Coronary artery (tissue), 2 donors: ENCODE results near the gene ERC2.

Source experiments
- DNase-seq: peaks from one replicate; pipeline ENCODE4 v3.0.0-alpha.2; 2017; ENCODE audit warnings: low spot score
- H3K27ac ChIP-seq, 2 donors: fragments of 200-600 bp; sonication (generic); one replicate each; pipeline ENCODE4 v1.5.1; 2016 to 2019
- H3K4me3 ChIP-seq: fragments of 200-600 bp; sonication (generic); 2 replicates; pipeline ENCODE4 v1.5.1; 2016; ENCODE audit warnings: mild to moderate bottlenecking, moderate library complexity
- CTCF ChIP-seq: fragments of 200-600 bp; sonication (generic); IDR thresholded peaks from one replicate; pipeline ENCODE4 v1.5.1; 2019; ENCODE audit warnings: antibody characterized with exemption

ERC2 gene

GRCh38 chr3:55958605-55959004 lies 509.7 kb downstream of the ERC2 start:
- Histone ChIP-seq H3K27ac (no peak overlapping the region), H3K4me3 (no peak overlapping the region)
- no peak for DNase-seq
- no peak for TF ChIP-seq CTCF

DNA sequence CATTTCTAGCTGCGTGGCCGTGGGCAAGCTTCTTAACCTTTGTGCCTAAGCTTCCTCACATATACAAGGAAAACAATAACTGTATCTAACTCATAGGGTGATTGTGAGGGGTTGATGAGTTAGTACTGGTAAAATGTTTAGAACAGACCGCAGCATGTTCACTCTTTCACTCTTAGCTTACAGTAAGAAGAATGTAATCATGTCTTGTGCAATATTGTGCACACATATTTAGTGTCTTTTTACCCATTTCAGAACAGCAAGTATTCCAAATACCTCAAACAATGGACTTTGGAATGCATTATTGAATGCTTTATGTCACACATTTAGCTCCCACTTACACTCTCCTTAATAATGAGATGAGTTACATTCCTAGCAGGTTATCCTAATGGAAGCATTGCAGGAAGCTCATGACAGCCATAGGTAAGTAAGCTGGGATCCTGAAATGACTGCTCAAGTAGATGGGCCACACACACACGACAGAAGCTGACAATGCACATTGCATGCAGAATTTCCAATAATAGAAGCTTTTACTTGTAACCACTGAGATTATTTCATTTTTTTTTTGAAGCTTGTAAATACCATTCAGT lies 512.3 kb downstream of the ERC2 start:
- no peak overlapping the region for H3K4me3 ChIP-seq
- no peak for TF ChIP-seq CTCF
- DNase-seq: no peak

DNA sequence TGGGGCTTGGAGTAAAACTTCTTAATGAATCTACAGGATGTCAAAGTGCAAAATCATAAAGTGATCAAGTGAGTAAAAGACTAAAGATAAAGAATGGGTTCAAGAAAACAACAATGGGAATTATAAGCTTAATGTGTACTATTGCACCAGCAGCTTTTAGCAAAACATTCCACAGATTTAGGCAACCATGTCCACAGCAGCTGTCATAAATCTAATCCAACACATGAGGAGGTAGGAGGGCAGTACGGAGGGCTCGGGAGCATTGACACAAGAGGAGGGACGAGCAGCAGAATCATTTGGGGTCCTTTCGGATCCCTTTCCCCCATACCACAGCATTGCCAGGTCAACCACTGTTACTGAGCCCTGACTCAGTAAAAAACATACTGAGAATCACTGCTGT lies 516.9 kb downstream of the ERC2 start:
- no peak overlapping the region for H3K27ac ChIP-seq
- no peak for TF ChIP-seq CTCF
- no peak overlapping the region for H3K4me3 ChIP-seq
- no peak for DNase-seq

More for the DNA sequence above, 512.3 kb downstream of the ERC2 start:
- H3K27ac ChIP-seq: no peak overlapping the region

DNA sequence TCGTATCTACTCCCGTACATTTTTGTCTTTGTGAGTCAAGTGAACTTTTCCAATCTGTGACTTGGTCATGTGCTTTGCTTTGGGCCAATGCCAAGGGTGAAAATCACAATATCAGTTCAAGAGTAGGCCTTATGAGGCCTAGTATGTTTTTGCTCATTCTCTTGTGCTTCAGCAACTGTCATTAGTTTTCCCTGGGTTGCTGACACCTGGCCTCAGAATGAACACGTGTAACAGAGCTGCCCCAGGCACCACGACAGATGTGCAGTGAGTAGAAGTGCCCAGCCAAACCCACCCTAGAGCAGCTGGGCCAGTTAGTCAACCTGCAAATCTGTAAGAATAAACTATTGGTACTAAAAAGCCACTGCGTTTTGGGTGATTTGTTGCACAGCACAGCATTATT lies 520.9 kb downstream of the ERC2 start:
- DNase-seq: no peak

DNA sequence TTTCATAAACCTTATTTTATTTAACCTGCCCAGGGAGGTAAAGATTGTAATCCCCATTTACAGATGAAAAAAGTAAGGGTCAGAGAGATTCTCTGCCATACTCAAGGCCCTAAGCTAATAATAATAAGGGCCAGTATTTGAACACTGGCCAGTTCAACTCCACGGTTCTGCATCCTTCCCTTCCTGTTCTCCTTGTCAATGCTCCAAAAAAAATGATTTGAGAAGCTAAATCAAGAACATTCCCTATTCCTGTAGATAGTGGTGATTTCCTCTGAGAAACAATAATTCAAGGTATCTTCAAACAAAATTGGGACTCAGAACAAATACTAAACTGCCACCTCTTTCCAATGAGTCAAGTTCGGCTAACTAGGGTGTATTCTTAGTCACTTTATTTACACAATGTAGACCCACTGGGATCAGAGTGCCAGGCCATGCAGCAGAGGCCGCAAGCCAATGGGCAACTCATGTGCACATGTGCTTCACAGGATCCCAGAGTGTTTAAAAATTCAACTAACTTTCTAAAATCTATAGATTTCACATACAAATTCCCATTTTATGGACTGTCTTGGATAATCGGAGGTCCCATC lies 521.6 kb downstream of the ERC2 start:
- no peak overlapping the region for H3K27ac ChIP-seq
- no peak for DNase-seq
- TF ChIP-seq CTCF: no peak
- H3K4me3 ChIP-seq: no peak overlapping the region

More for the DNA sequence above, 520.9 kb downstream of the ERC2 start:
- no peak for TF ChIP-seq CTCF
- H3K4me3 ChIP-seq: no peak overlapping the region
- no peak overlapping the region for H3K27ac ChIP-seq

- H3K27ac ChIP-seq: no peak overlapping the region
- no peak overlapping the region for H3K4me3 ChIP-seq
- no peak for TF ChIP-seq CTCF
- DNase-seq: no peak
Observed at GRCh38 chr3:55942868-55943267, 525.4 kb downstream of the ERC2 start.

DNA sequence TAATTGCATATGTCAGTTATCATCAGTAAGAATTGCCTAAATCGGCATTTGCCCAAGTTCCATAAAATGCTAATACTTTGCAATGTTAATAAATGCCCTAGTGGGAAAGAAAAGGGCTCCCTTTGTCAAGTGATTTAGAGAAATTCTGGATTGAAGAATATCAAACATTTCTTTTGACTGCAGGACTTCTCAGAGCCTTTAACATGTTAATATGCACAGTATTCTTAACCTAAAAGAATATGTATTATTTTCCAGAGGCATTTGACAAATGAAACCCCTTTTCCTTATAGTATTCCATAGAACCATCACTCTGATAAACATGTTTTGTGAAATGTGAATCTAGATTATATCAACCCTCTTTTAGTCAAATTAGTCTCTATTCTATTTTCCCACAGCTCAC lies 529.0 kb downstream of the ERC2 start:
- Histone ChIP-seq H3K4me3 (no peak overlapping the region), H3K27ac (no peak overlapping the region)
- DNase-seq: no peak
- no peak for TF ChIP-seq CTCF
